Lung (tissue), 12 donors: Measurements from ENCODE around the gene ZNF853. TPM values are rescaled to one million over a fixed set of nuclear protein-coding genes. Genes with fewer than 3 reads are reported as not detected.

Experiments
- ATAC-seq: fragments of 200-7000 bp; cut with Tn5 transposase; one replicate; pipeline ENCODE4 v1.9.1; 2020; ENCODE audit warnings: moderate number of reproducible peaks; ENCODE audit not compliant: insufficient read depth, low FRiP score
- DNase-seq, 3 donors: peaks; one replicate each; pipeline ENCODE4 v3.0.0-alpha.2; 2013 to 2017
- H3K27ac ChIP-seq, 2 donors: one replicate each; pipeline ENCODE4 v1.5.1; 2013; ENCODE audit warnings: mild to moderate bottlenecking in 2 of 2, moderate library complexity in 2 of 2, control low read depth in 1 of 2, inconsistent platforms in 1 of 2, low read depth in 1 of 2, low read length in 1 of 2
- H3K27me3 ChIP-seq, 3 donors: one replicate each; pipeline ENCODE4 v1.5.1; 2013; ENCODE audit warnings: low read length in 2 of 3; ENCODE audit not compliant: control insufficient read depth in 3 of 3, insufficient read depth in 3 of 3
- H3K36me3 ChIP-seq, 4 donors: one replicate each; pipeline ENCODE4 v1.5.1; 2013; ENCODE audit warnings: low read length in 4 of 4, mild to moderate bottlenecking in 1 of 4, moderate library complexity in 1 of 4; ENCODE audit not compliant: control insufficient read depth in 4 of 4, insufficient read depth in 4 of 4
- H3K4me1 ChIP-seq, 5 donors: one replicate each; pipeline ENCODE4 v1.5.1; 2013; ENCODE audit warnings: low read length in 5 of 5, mild to moderate bottlenecking in 2 of 5, moderate library complexity in 1 of 5; ENCODE audit not compliant: control insufficient read depth in 5 of 5, insufficient read depth in 5 of 5
- H3K4me3 ChIP-seq: one replicate; pipeline ENCODE4 v1.5.1; 2013; ENCODE audit warnings: mild to moderate bottlenecking, control low read depth, moderate library complexity
- H3K9ac ChIP-seq, 2 donors: one replicate each; pipeline ENCODE4 v1.5.1; 2013; ENCODE audit warnings: low read length in 2 of 2, control low read depth in 1 of 2; ENCODE audit not compliant: insufficient read depth in 1 of 2
- H3K9me3 ChIP-seq, 4 donors: one replicate each; pipeline ENCODE4 v1.5.1; 2013; ENCODE audit warnings: low read length in 3 of 4, mild to moderate bottlenecking in 1 of 4, moderate library complexity in 1 of 4; ENCODE audit not compliant: control insufficient read depth in 4 of 4, insufficient read depth in 3 of 4
- CTCF ChIP-seq: IDR thresholded peaks from 2 replicates; pipeline ENCODE4 v1.5.1; 2012; ENCODE audit warnings: mild to moderate bottlenecking; ENCODE audit errors: control extremely low read depth, extremely low read depth
- WGBS, 2 donors: extraction: QIAGEN DNeasy Blood & Tissue Kit; methylation state at CpG; one replicate each; pipeline ENCODE4 v1.1.7; 2013; 5-methylcytosine and 5-hydroxymethylcytosine counted together
- polyA plus RNA-seq, 2 donors: library from polyadenylated mRNA; stranded (reverse); fragments of 200-250 nt; gene quantifications; one replicate each; pipeline ENCODE4 v1.2.1, GENCODE V29; 2013
- total RNA-seq, 2 donors: library from RNA; depleted of rRNA in 1 of 2; stranded (reverse); fragments of >200 nt in 1 of 2; gene quantifications; one replicate each; pipeline ENCODE4 v1.2.1, GENCODE V29; 2014 to 2021
- donor health status: control.
- donor health status: control.
- donor health status: Bipolar disorder and iron deficiency.
- donor health status: healthy.
- donor health status: DM: yes; HTN: yes; CAD: no.

The ZNF853 gene
- total and polyA plus RNA-seq, 4 donors = 1.4 to 7.6 (median 3.8) TPM

GRCh38 chr7:6648066-6648814 is 32.8 kb downstream of the ZNF853 start:
- H3K27me3 ChIP-seq = no peaks in the 10 kb centered on the region
- no peak overlapping the region for H3K9ac ChIP-seq
- no peak for TF ChIP-seq CTCF
- no peak overlapping the region for H3K4me3 ChIP-seq
- no peak for DNase-seq
- H3K4me1 ChIP-seq = no peaks in the 10 kb centered on the region
- no peak overlapping the region for H3K27ac ChIP-seq
- ATAC-seq = no peak
- H3K36me3 ChIP-seq = peaks cover 15 to 82% (median 42%) of the 10 kb centered on the region in 4 donors
- WGBS, 2 donors = 94 to 95% methylated on average over 17 of the region's 17 CpGs
- H3K9me3 ChIP-seq = peaks cover 0 to 22% (median 0%) of the 10 kb centered on the region in 4 donors

GRCh38 chr7:6648815-6649104 is 33.4 kb downstream of the ZNF853 start:
- ATAC-seq (no peak), DNase-seq (no peak)
- Histone ChIP-seq H3K9me3 (peaks cover 0 to 26% (median 0%) of the 10 kb centered on the region in 4 donors), H3K27ac (no peak overlapping the region), H3K4me1 (no peaks in the 10 kb centered on the region), H3K4me3 (no peak overlapping the region), H3K27me3 (no peaks in the 10 kb centered on the region), H3K9ac (no peak overlapping the region), H3K36me3 (peaks cover 12 to 82% (median 41%) of the 10 kb centered on the region in 4 donors)
- TF ChIP-seq CTCF = no peak
- WGBS, 2 donors = 91 to 95% methylated on average over 5 of the region's 5 CpGs

GRCh38 chr7:6649241-6649961 is 34.0 kb downstream of the ZNF853 start:
- H3K9ac ChIP-seq = no peak overlapping the region
- WGBS, 2 donors = 84 to 92% methylated on average over 13 of the region's 13 CpGs
- ATAC-seq (no peak), DNase-seq (no peak)
- no peak overlapping the region for H3K4me3 ChIP-seq
- peaks cover 0 to 31% (median 0%) of the 10 kb centered on the region in 4 donors for H3K9me3 ChIP-seq
- TF ChIP-seq CTCF = no peak
- no peak overlapping the region for H3K27ac ChIP-seq
- H3K36me3 ChIP-seq = peaks cover 12 to 82% (median 38%) of the 10 kb centered on the region in 4 donors
- no peaks in the 10 kb centered on the region for H3K27me3 ChIP-seq
- no peaks in the 10 kb centered on the region for H3K4me1 ChIP-seq
